Midbrain (tissue), 1 donor: ENCODE data around the gene NDUFA11.
"Not testable (repeated sequence)": the region's sequence is repeated elsewhere in the genome, so short reads cannot be mapped to it uniquely, and the experiment has no call there.

Experiments used
- DNase-seq: peaks from one replicate; lab custom pipeline; 2025; lab: John Stamatoyannopoulos, UW

NDUFA11 gene

DNA sequence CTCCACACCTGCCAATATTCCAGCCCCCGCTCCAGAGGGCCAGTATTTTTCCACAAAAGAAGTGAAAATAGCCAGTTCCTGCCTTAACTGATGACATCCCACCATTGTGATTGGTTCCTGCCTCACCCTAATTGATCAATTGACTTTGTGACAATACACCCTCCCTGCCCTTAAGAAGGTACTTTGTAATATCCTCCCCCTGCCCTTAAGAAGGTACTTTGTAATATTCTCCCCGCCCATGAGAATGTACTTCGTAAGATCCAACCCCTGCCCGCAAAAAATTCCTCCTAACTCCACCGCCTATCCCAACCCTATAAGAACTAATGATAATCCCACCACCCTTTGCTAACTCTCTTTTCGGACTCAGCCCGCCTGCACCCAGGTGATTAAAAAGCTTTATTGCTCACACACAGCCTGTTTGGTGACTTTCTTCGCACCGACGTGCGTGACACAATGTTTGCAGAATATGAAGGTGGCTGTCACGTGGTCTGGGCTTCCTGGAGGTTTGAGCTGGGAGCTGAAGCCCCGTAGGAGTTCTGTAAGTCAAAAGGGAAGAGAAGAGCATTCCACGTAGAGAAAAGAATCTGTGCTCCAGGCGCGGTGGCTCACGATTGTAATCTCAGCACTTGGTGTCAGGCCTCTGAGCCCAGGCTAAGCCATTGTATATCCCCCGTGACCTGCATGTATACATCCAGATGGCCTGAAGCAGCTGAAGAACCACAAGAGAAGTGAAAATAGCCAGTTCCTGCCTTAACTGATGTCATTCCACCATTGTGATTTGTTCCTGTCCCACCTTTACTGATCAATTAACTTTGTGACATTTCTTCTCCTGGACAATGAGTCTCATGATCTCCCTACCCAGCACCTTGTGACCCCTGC, 46.1 kb downstream of the NDUFA11 start:
- no peak for DNase-seq

DNA sequence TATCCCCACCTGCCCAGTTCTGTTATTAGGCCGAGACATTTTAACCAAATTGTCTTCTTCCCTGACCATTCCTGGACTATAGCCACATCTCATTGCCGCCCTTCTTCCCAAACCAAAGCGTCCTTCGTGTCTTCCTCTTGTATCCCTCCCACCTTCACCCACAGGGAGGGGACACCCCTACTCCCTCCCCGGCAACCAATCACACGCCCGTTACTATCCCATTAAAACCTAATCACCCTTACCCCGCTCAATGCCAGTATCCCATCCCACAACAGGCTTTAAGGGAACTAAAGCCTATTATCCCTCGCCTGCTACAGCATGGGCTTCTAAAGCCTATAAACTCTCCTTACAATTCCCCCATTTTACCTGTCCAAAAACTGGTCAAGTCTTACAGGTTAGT, 48.4 kb downstream of the NDUFA11 start:
- not testable (repeated sequence) for DNase-seq

DNA sequence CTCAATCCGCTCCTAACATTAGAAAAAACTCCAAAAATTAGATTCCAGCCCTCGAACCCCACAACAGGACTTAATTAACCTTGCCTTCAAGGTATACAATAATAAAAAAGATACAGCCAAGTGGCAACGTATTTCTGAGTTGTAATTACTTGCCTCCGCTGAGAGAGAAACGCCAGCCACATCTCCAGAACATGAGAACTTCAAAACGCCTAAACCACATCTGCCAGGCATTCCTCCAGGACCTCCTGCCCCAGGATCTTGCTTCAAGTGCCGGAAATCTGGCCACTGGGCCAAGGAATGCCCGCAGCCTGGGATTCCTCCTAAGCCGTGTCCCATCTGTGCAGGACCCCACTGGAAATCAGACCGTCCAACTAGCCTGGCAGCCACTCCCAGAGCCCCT, 49.5 kb downstream of the NDUFA11 start:
- not testable (repeated sequence) for DNase-seq

DNA sequence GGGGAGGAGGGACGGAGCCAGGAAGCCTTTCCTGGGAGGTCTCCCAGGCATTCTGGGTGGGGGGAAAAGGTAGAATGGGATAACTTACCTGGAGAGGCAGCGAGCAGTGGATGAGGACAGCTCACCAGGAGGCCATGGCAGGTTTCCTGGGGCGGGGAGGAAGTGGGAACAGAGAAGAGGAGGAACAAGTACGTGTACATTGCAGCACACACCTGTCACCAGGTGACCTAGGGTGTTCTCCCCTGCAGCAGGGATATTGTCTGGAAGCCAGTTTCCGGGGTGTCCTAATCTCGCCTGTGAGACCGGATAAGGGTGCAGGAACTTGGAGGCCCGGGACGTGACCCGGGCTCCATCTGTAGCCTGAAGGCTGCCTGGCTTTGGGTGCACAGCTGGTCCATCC, 52.3 kb downstream of the NDUFA11 start, which contains the start of gene FUT3:
FUT3 (minus strand) TSS at position 148 of the 400 bp plus-strand sequence.
- no peak for DNase-seq

DNA sequence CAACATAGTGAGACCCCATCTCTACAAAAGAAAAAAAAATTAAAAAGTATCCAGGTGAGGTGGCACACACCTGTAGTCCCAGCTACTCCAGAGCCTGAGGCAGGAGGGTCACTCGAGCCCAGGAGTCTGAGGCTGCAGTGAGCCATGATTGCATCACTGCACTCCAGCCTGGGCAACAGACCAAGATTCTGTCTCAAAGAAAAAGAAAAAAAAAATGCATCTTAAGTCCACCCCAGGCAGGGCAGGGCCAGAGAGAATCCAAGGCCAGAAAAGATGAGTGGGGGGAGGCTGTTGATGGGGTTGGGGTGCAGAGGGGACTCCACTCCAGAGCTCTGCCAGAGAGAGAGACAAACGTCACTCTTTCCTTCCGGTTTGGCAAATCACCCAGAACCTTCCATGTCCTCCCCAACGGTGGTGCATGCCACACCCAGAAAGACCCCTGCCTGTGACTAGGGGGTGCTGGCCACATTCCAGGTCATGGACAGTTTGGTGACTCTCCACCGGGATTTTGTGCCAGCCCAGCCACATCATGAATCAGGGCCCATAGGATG, 52.8 kb downstream of the NDUFA11 start:
- no peak for DNase-seq

DNA sequence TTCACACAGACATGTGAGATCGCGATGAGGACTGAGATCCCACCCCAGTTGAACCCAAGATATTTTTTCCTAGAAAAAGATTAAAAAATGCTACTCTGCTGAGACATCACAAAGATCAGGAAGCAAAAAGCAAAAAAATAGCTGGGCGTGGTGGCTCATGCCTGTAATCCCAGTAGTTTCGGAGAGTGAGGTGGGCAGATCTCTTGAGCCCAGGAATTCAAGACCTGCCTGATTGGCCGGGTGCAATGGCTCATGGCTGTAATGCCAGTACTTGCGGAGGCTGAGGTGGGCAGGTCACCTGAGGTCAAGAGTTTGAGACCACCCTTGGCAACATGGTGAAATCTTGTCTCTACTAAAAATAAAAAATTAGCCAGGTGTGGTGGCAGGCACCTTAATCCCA, 53.4 kb downstream of the NDUFA11 start:
- DNase-seq = no peak

DNA sequence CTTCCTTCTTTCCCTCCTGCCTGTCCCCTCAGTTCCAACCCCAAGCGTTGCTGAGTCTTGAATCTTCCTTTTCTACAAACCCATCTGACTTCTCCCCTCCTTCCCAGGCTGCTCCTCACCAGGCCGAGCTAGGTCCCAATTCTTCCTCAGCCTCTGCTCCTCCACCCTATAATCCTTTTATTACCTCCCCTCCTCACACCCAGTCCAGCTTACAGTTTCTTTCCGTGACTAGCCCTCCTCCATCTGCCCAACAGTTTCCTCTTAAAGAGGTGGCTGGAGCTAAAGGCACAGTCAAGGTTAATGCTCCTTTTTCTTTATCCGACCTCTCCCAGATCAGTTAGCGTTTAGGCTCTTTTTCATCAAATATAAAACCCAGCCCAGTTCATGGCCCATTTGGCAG, 55.0 kb downstream of the NDUFA11 start:
- not testable (repeated sequence) for DNase-seq

DNA sequence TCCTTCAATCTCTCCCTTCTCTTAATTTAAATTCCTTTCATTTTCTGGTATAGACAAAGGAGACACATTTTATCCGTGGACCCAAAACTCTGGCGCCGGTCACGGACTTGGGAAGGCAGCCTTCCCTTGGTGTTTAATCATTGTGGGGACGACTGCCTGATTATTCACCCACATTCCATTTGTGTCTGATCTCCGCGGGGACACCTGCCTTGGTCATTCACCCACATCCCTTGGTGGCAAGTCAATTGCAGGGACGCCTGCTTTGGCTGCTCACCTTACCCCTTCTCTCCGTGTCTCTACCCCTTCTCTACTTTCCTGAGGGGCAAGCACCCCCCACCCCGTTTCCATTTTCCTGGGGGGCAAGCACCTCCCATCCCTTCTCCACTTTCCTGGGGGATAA, 55.7 kb downstream of the NDUFA11 start:
- not testable (repeated sequence) for DNase-seq
